A549 treated with Mapracorat at 1 μM for 4 hours (cell line): Measurements from ENCODE around the gene TCP11L2. TPM values are rescaled to one million over a fixed set of nuclear protein-coding genes. Genes with fewer than 3 reads are reported as not detected.

Experiments
- total RNA-seq: library from RNA; stranded (reverse); fragments of 200-300 nt; extraction: Qiagen RNA extraction; gene quantifications from 5 replicates; pipeline ENCODE4 v1.2.3, GENCODE V29; 2022

The TCP11L2 gene
- 1.7 to 2.4 TPM (median 2.2 TPM) in 5 replicates for total RNA-seq

GRCh38 chr12:106302401-106303201 is at the start of gene TCP11L2:
Gene TCP11L2, plus strand, starts transcription at chr12:106302733. Its CDS starts 8,343 bp downstream, at chr12:106311076.

GRCh38 chr12:106357549-106358395 is 55.2 kb downstream of the TCP11L2 start, which contains the start of gene POLR3B:
Gene POLR3B, plus strand, starts transcription at chr12:106357748. Its CDS starts 132 bp downstream, at chr12:106357880.

Other genes starting within 250 kb of the TCP11L2 start
- 5.7 to 7.1 TPM (median 6.8 TPM) in 5 replicates for gene NUAK1, start 163.8 kb upstream of the TCP11L2 start, total RNA-seq
- gene CKAP4, start 54.7 kb upstream of the TCP11L2 start, total RNA-seq: 73.5 to 84.8 TPM (median 84.0 TPM) in 5 replicates
- 4.9 to 5.6 TPM (median 5.0 TPM) in 5 replicates for gene POLR3B, start 55.0 kb downstream of the TCP11L2 start, total RNA-seq